Astrocyte (in vitro differentiated cells and primary cell): ENCODE measurements around the gene TH. TPM values are rescaled to one million over a fixed set of nuclear protein-coding genes. Genes with fewer than 3 reads are reported as not detected.

Experiments used
- DNase-seq: peaks from one replicate; pipeline ENCODE4 v3.0.0-alpha.2; 2010; ENCODE audit warnings: low read depth
- FAIRE-seq: peaks from 2 replicates; lab custom pipeline; 2011; peaks lifted over from hg19 to GRCh38; lab: Jason Lieb, UNC
- H2AFZ ChIP-seq: 2 replicates; pipeline ENCODE4 v1.6.0; 2012; ENCODE audit warnings: low read depth, low read length, inconsistent platforms
- H3K27ac ChIP-seq: 2 replicates; pipeline ENCODE4 v1.5.1; 2011; ENCODE audit warnings: low read depth, low read length, inconsistent platforms
- H3K27me3 ChIP-seq: 2 replicates; pipeline ENCODE4 v1.6.0; 2011; ENCODE audit warnings: low read length, inconsistent platforms; ENCODE audit not compliant: insufficient read depth
- H3K36me3 ChIP-seq: 2 replicates; pipeline ENCODE4 v1.5.1; 2011; ENCODE audit warnings: low read length, inconsistent platforms; ENCODE audit not compliant: insufficient read depth
- H3K4me1 ChIP-seq: 2 replicates; pipeline ENCODE4 v1.5.1; 2011; ENCODE audit warnings: low read length, inconsistent platforms; ENCODE audit not compliant: insufficient read depth
- H3K4me2 ChIP-seq: 2 replicates; pipeline ENCODE4 v1.6.0; 2012; ENCODE audit warnings: low read length, inconsistent platforms
- H3K4me3 ChIP-seq: 2 replicates; pipeline ENCODE4 v1.5.1; 2011; ENCODE audit warnings: low read depth, mild to moderate bottlenecking, low read length, inconsistent platforms; ENCODE audit not compliant: insufficient read depth
- H3K79me2 ChIP-seq: 2 replicates; pipeline ENCODE4 v1.6.0; 2012; ENCODE audit warnings: mild to moderate bottlenecking, low read length, inconsistent platforms; ENCODE audit not compliant: insufficient read depth
- H3K9ac ChIP-seq: 2 replicates; pipeline ENCODE4 v1.6.0; 2012; ENCODE audit warnings: mild to moderate bottlenecking, low read length, inconsistent platforms
- H3K9me3 ChIP-seq: 2 replicates; pipeline ENCODE4 v1.5.1; 2012; ENCODE audit warnings: low read depth, mild to moderate bottlenecking, low read length, inconsistent platforms; ENCODE audit not compliant: insufficient read depth
- H4K20me1 ChIP-seq: 2 replicates; pipeline ENCODE4 v1.6.0; 2012; ENCODE audit warnings: low read length, inconsistent platforms; ENCODE audit not compliant: insufficient read depth
- H3K27ac Mint-ChIP-seq: one replicate; pipeline ENCODE4 v1.8.0; 2021; ENCODE audit warnings: mild to moderate bottlenecking, mixed read lengths; ENCODE audit not compliant: unreplicated experiment
- H3K27me3 Mint-ChIP-seq: one replicate; pipeline ENCODE4 v1.8.0; 2021; ENCODE audit warnings: low read depth, mixed read lengths; ENCODE audit not compliant: unreplicated experiment
- H3K36me3 Mint-ChIP-seq: one replicate; pipeline ENCODE4 v1.8.0; 2021; ENCODE audit warnings: low read depth, mixed read lengths; ENCODE audit not compliant: unreplicated experiment
- H3K4me1 Mint-ChIP-seq: one replicate; pipeline ENCODE4 v1.8.0; 2021; ENCODE audit warnings: low read depth, mixed read lengths; ENCODE audit not compliant: unreplicated experiment
- H3K4me3 Mint-ChIP-seq: one replicate; pipeline ENCODE4 v1.8.0; 2021; ENCODE audit warnings: mild to moderate bottlenecking, moderate library complexity, mixed read lengths; ENCODE audit not compliant: unreplicated experiment
- H3K9me3 Mint-ChIP-seq: one replicate; pipeline ENCODE4 v1.8.0; 2021; ENCODE audit warnings: mild to moderate bottlenecking, mixed read lengths; ENCODE audit not compliant: unreplicated experiment
- EZH2 ChIP-seq: IDR thresholded peaks from 2 replicates; pipeline ENCODE4 v1.6.1; 2012; ENCODE audit warnings: mild to moderate bottlenecking, low read length, inconsistent platforms; ENCODE audit not compliant: insufficient read depth
- total RNA-seq: library from RNA; stranded (reverse); gene quantifications from 2 replicates; pipeline ENCODE4 v1.2.1, GENCODE V29; 2021
- TF ChIP-seq, protein P1 (sequence below): IDR thresholded peaks from 2 replicates; pipeline ENCODE4 v1.5.1; 2011; ENCODE audit warnings: low read depth, mild to moderate bottlenecking, inconsistent platforms, low read length, moderate library complexity; ENCODE audit not compliant: insufficient read depth

The TH gene
- total RNA-seq, 1 donor from 2014 or later, result not detected

DNA sequence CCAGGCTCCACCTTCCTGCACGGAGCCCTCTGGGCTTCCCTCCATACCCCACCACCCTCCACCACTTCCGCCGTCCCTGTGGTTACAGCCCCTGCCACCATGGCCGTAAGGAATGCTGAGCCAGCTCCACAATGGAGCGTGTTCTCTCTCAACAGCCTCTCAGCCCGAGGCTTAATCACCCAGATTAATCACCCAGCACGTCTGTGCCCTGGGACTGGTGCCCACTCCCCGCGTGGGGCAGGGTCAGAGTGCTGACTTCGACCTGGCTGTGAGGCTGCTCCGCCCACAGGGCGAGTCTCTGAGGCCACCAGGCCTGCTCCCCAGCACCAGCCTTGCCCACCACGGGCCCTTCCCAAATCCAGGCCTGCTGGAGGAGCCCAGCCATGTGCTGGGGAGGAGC lies 4.0 kb upstream of the TH start:
- Histone ChIP-seq H3K4me2 (peak overlapping the region; percentile 50), H3K9ac (peak overlapping the region; percentile 23), H3K4me3 (no peak overlapping the region), H3K27ac (no peak overlapping the region), H3K9me3 (no peaks in the 10 kb centered on the region), H3K79me2 (no peaks in the 10 kb centered on the region), H3K27me3 (no peaks in the 10 kb centered on the region), H3K36me3 (no peaks in the 10 kb centered on the region), H4K20me1 (no peaks in the 10 kb centered on the region), H3K4me1 (peaks cover 26% of the 10 kb centered on the region), H2AFZ (no peak overlapping the region)
- H3K27me3 Mint-ChIP-seq, result peaks cover 8% of the 10 kb centered on the region
- H3K36me3 Mint-ChIP-seq, result no peaks in the 10 kb centered on the region
- TF ChIP-seq, protein P1, sequence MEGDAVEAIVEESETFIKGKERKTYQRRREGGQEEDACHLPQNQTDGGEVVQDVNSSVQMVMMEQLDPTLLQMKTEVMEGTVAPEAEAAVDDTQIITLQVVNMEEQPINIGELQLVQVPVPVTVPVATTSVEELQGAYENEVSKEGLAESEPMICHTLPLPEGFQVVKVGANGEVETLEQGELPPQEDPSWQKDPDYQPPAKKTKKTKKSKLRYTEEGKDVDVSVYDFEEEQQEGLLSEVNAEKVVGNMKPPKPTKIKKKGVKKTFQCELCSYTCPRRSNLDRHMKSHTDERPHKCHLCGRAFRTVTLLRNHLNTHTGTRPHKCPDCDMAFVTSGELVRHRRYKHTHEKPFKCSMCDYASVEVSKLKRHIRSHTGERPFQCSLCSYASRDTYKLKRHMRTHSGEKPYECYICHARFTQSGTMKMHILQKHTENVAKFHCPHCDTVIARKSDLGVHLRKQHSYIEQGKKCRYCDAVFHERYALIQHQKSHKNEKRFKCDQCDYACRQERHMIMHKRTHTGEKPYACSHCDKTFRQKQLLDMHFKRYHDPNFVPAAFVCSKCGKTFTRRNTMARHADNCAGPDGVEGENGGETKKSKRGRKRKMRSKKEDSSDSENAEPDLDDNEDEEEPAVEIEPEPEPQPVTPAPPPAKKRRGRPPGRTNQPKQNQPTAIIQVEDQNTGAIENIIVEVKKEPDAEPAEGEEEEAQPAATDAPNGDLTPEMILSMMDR, result no peak
- TF ChIP-seq EZH2, result no peak
- DNase-seq (peak; percentile 87), FAIRE-seq (peak; percentile 71)
- no peak overlapping the region for H3K4me3 Mint-ChIP-seq
- H3K9me3 Mint-ChIP-seq, result no peaks in the 10 kb centered on the region
- H3K27ac Mint-ChIP-seq, result no peak overlapping the region
- peaks cover 10% of the 10 kb centered on the region for H3K4me1 Mint-ChIP-seq

DNA sequence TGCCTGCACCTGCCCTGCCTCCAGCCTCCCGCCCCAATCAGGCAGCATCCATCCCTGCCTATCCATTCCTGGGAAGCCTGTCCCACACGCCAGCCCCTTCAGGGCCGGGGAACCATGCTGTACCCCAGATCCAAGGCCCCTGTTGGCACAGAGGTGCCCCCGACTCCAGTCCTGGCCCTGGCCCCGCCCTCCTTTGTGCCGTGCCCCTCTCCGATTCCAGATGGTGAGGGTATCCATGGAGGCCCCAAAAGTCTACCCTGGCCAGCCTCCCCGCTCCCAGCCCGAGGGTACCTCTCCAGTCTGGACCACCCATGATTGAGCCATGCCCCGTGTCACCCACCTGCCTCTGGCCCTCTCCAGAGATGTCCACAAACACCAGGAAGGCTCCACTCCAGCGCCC lies 2.7 kb upstream of the TH start:
- H3K4me1 Mint-ChIP-seq, result peaks cover 10% of the 10 kb centered on the region
- no peak overlapping the region for H3K4me3 Mint-ChIP-seq
- Histone ChIP-seq H2AFZ (no peak overlapping the region), H3K4me2 (no peak overlapping the region), H4K20me1 (no peaks in the 10 kb centered on the region), H3K4me3 (no peak overlapping the region), H3K79me2 (no peaks in the 10 kb centered on the region), H3K36me3 (no peaks in the 10 kb centered on the region), H3K4me1 (peaks cover 24% of the 10 kb centered on the region), H3K27ac (no peak overlapping the region), H3K9me3 (no peaks in the 10 kb centered on the region), H3K9ac (no peak overlapping the region), H3K27me3 (no peaks in the 10 kb centered on the region)
- no peaks in the 10 kb centered on the region for H3K9me3 Mint-ChIP-seq
- FAIRE-seq (no peak), DNase-seq (no peak)
- no peaks in the 10 kb centered on the region for H3K36me3 Mint-ChIP-seq
- no peak overlapping the region for H3K27ac Mint-ChIP-seq
- H3K27me3 Mint-ChIP-seq, result peaks cover 8% of the 10 kb centered on the region
- TF ChIP-seq, protein P1, result no peak
- TF ChIP-seq EZH2, result no peak

DNA sequence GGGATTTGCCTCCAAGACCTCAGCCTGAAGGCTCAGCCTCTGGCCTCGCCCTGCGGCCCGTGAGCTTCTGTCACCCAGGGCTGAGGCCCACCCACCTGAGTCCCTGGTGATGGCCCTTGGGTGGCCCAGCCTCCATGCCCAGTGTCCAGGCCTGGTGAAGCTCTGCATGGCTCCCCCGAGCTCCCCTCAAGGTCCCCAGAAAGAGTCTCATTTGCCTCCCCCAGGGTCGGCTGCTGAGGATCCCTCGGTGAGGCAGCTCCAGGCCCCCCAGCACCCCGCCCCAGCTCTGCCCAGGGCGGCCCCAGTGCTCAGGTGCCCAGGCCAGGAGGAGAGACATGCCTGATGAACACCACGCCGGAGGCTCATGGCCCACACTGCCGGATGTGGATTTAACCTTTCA lies 2.1 kb upstream of the TH start:
- DNase-seq (no peak), FAIRE-seq (no peak)
- Histone ChIP-seq H3K9me3 (no peaks in the 10 kb centered on the region), H3K36me3 (no peaks in the 10 kb centered on the region), H3K27me3 (no peaks in the 10 kb centered on the region), H3K27ac (no peak overlapping the region), H3K9ac (no peak overlapping the region), H3K4me3 (no peak overlapping the region), H3K79me2 (no peaks in the 10 kb centered on the region), H3K4me1 (peaks cover 19% of the 10 kb centered on the region), H2AFZ (no peak overlapping the region), H4K20me1 (no peaks in the 10 kb centered on the region), H3K4me2 (no peak overlapping the region)
- H3K36me3 Mint-ChIP-seq, result no peaks in the 10 kb centered on the region
- no peak overlapping the region for H3K4me3 Mint-ChIP-seq
- H3K9me3 Mint-ChIP-seq, result no peaks in the 10 kb centered on the region
- peaks cover 5% of the 10 kb centered on the region for H3K4me1 Mint-ChIP-seq
- peaks cover 8% of the 10 kb centered on the region for H3K27me3 Mint-ChIP-seq
- TF ChIP-seq, protein P1, result no peak
- no peak for TF ChIP-seq EZH2
- no peak overlapping the region for H3K27ac Mint-ChIP-seq
